Keratinocyte (primary cell): ENCODE results near the gene TENM3. TPM values are rescaled to one million over a fixed set of nuclear protein-coding genes. Genes with fewer than 3 reads are reported as not detected.

Source experiments
- DNase-seq: peaks from one replicate; pipeline ENCODE4 v3.0.0-alpha.2; 2011; ENCODE audit warnings: low read depth, missing footprints, low spot score
- FAIRE-seq: peaks from 2 replicates; lab custom pipeline; 2011; peaks lifted over from hg19 to GRCh38; lab: Jason Lieb, UNC
- H2AFZ ChIP-seq: 2 replicates; pipeline ENCODE4 v1.6.0; 2012; ENCODE audit warnings: low read length, control low read depth, inconsistent platforms; ENCODE audit not compliant: control insufficient read depth
- H3K27ac ChIP-seq: 2 replicates; pipeline ENCODE4 v1.5.1; 2011; ENCODE audit warnings: low read length; ENCODE audit not compliant: control insufficient read depth, insufficient read depth
- H3K27me3 ChIP-seq: 3 replicates; pipeline ENCODE4 v1.6.0; 2011; ENCODE audit warnings: low read length; ENCODE audit not compliant: control insufficient read depth, insufficient read depth; ENCODE audit errors: extremely low read depth
- H3K36me3 ChIP-seq, 2 experiments: 2 replicates in 1 of 2; 3 replicates in 1 of 2; pipeline ENCODE4 v1.5.1; 2011; ENCODE audit warnings: low read length in 2 of 2, mild to moderate bottlenecking in 1 of 2; ENCODE audit not compliant: control insufficient read depth in 2 of 2, insufficient read depth in 2 of 2; ENCODE audit errors: extremely low read depth in 1 of 2
- H3K4me1 ChIP-seq: 3 replicates; pipeline ENCODE4 v1.5.1; 2011; ENCODE audit warnings: low read length; ENCODE audit not compliant: control insufficient read depth, insufficient read depth; ENCODE audit errors: extremely low read depth
- H3K4me2 ChIP-seq: 3 replicates; pipeline ENCODE4 v1.6.0; 2011; ENCODE audit warnings: low read depth, low read length; ENCODE audit not compliant: control insufficient read depth, insufficient read depth; ENCODE audit errors: extremely low read depth
- H3K4me3 ChIP-seq, 3 experiments: fragments of 200-600 bp in 1 of 3; sonication (generic) in 1 of 3; 2 replicates in 2 of 3; 3 replicates in 1 of 3; pipeline ENCODE4 v1.5.1; 2011 to 2016; ENCODE audit warnings: low read length in 3 of 3, mild to moderate bottlenecking in 3 of 3, control low read depth in 2 of 3, inconsistent platforms in 1 of 3, low read depth in 1 of 3, mixed read lengths in 1 of 3, mixed run types in 1 of 3, moderate library complexity in 1 of 3; ENCODE audit not compliant: control insufficient read depth in 2 of 3, insufficient read depth in 2 of 3; ENCODE audit errors: extremely low read depth in 1 of 3
- H3K79me2 ChIP-seq: 2 replicates; pipeline ENCODE4 v1.6.0; 2012; ENCODE audit warnings: low read length; ENCODE audit not compliant: control insufficient read depth, insufficient read depth
- H3K9ac ChIP-seq: 3 replicates; pipeline ENCODE4 v1.6.0; 2011; ENCODE audit warnings: low read length; ENCODE audit not compliant: control insufficient read depth, insufficient read depth; ENCODE audit errors: extremely low read depth
- H3K9me1 ChIP-seq: 3 replicates; pipeline ENCODE4 v1.6.0; 2011; ENCODE audit warnings: low read length; ENCODE audit not compliant: control insufficient read depth, insufficient read depth; ENCODE audit errors: extremely low read depth
- H3K9me3 ChIP-seq: 2 replicates; pipeline ENCODE4 v1.5.1; 2012; ENCODE audit warnings: low read depth, low read length; ENCODE audit not compliant: control insufficient read depth
- H4K20me1 ChIP-seq: 3 replicates; pipeline ENCODE4 v1.6.0; 2011; ENCODE audit warnings: low read length; ENCODE audit not compliant: control insufficient read depth, insufficient read depth; ENCODE audit errors: extremely low read depth
- EZH2 ChIP-seq: IDR thresholded peaks from one replicate; pipeline ENCODE4 v1.6.1; 2012; ENCODE audit warnings: inconsistent platforms, mild to moderate bottlenecking, low read length, moderate library complexity
- dilution Hi-C: fragments of 300-500 bp; cut with MboI; formaldehyde crosslinking; loops from one replicate; pipeline ENCODE4 v1.7.0; 2020; ENCODE audit warnings: low sequenced_read_pairs; ENCODE audit not compliant: extremely low pct_ligation_motif_present
- polyA plus RNA-seq, 5 experiments: library from polyadenylated mRNA; depleted of rRNA in 3 of 5; stranded (reverse) in 3 of 5; stranded (forward) in 1 of 5; unstranded in 1 of 5; fragments of >200 nt; gene quantifications; 1 replicate in 1 of 5; 2 replicates in 3 of 5; 3 replicates in 1 of 5; pipeline versions ENCODE4 v1.2.1 to v1.2.3, GENCODE V29; 2011 to 2012; ENCODE audit warnings: missing spikeins in 2 of 5, low read depth in 1 of 5, low replicate concordance in 1 of 5
- TF ChIP-seq, protein P1 (sequence below), 3 experiments: IDR thresholded peaks in 1 of 3; conservative IDR thresholded peaks in 1 of 3; optimal IDR thresholded peaks in 1 of 3; 2 replicates in 2 of 3; 3 replicates in 1 of 3; pipeline versions ENCODE3 to v1.5.1; 2011; ENCODE audit warnings: low read length in 3 of 3, mild to moderate bottlenecking in 3 of 3, moderate library complexity in 2 of 3, control low read depth in 1 of 3, inconsistent platforms in 1 of 3; ENCODE audit not compliant: insufficient read depth in 2 of 3; ENCODE audit errors: extremely low read depth in 1 of 3

TENM3 gene
- polyA plus RNA-seq, 1 donor (not counting 4 experiments of a cell fraction or from before 2014, with no cell fraction given), result 17.0 TPM

DNA sequence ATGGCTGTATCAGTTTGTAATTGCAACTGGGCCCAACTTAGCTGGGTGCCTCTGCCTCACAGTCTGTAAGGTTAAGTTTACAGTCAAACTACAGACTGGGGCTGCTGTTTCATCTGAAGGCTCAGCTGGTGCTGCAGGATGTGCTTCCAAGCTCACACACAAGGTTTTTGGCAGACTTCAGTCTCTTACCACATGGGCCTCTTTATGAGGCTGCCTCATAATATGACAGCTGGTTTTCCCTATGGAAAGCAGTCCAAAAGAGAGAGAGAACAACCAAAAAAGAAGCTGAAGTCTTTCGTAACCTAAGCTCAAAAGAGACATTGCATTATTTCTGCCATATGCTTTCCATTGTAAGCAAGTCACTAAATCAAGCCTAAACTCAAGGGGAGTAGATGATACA, 402.3 kb downstream of the TENM3 start:
- no peak overlapping the region for H3K4me3 ChIP-seq
- FAIRE-seq, result no peak
- no peaks in the 10 kb centered on the region for H3K36me3 ChIP-seq
- no peak overlapping the region for H3K27ac ChIP-seq
- H3K4me1 ChIP-seq, result peaks cover 2% of the 10 kb centered on the region
- no peaks in the 10 kb centered on the region for H3K9me1 ChIP-seq
- dilution Hi-C loops, result no loop called here
- no peak overlapping the region for H2AFZ ChIP-seq
- DNase-seq, result no peak
- H3K4me2 ChIP-seq, result no peak overlapping the region
- no peaks in the 10 kb centered on the region for H4K20me1 ChIP-seq
- no peak for TF ChIP-seq EZH2
- TF ChIP-seq, protein P1, sequence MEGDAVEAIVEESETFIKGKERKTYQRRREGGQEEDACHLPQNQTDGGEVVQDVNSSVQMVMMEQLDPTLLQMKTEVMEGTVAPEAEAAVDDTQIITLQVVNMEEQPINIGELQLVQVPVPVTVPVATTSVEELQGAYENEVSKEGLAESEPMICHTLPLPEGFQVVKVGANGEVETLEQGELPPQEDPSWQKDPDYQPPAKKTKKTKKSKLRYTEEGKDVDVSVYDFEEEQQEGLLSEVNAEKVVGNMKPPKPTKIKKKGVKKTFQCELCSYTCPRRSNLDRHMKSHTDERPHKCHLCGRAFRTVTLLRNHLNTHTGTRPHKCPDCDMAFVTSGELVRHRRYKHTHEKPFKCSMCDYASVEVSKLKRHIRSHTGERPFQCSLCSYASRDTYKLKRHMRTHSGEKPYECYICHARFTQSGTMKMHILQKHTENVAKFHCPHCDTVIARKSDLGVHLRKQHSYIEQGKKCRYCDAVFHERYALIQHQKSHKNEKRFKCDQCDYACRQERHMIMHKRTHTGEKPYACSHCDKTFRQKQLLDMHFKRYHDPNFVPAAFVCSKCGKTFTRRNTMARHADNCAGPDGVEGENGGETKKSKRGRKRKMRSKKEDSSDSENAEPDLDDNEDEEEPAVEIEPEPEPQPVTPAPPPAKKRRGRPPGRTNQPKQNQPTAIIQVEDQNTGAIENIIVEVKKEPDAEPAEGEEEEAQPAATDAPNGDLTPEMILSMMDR (optimal IDR thresholded peaks at IDR 0.05 in 1 of 3, IDR thresholded peaks at IDR 0.05 in 1 of 3, conservative IDR thresholded peaks at IDR 0.05 in 1 of 3; ENCODE audit: extremely low read depth in 1 of 3, insufficient read depth in 2 of 3, low read length in 3 of 3), result no peak
- no peak overlapping the region for H3K9ac ChIP-seq
- H3K27me3 ChIP-seq, result no peaks in the 10 kb centered on the region
- no peaks in the 10 kb centered on the region for H3K79me2 ChIP-seq
- peaks cover 2% of the 10 kb centered on the region for H3K9me3 ChIP-seq

- FAIRE-seq, result no peak
- Histone ChIP-seq H3K79me2 (no peaks in the 10 kb centered on the region), H3K4me2 (no peak overlapping the region), H3K4me3 (no peak overlapping the region), H3K36me3 (no peaks in the 10 kb centered on the region), H2AFZ (no peak overlapping the region), H3K27ac (no peak overlapping the region), H3K4me1 (peaks cover 2% of the 10 kb centered on the region), H4K20me1 (no peaks in the 10 kb centered on the region), H3K9me1 (no peaks in the 10 kb centered on the region), H3K9me3 (peaks cover 2% of the 10 kb centered on the region), H3K27me3 (no peaks in the 10 kb centered on the region), H3K9ac (no peak overlapping the region)
- dilution Hi-C loops, result no loop called here
- TF ChIP-seq, protein P1 (optimal IDR thresholded peaks at IDR 0.05 in 1 of 3, IDR thresholded peaks at IDR 0.05 in 1 of 3, conservative IDR thresholded peaks at IDR 0.05 in 1 of 3; ENCODE audit: extremely low read depth in 1 of 3, insufficient read depth in 2 of 3, low read length in 3 of 3), result peak in 1 of 3 experiments; percentile 2
- TF ChIP-seq EZH2, result no peak
- DNase-seq, result no peak
These were observed 404.6 kb downstream of the TENM3 start for GRCh38 chr4:182647646-182648300.
